GM19395 (cell line): Measurements from ENCODE around the gene LRRC4C.

Source experiments
- ATAC-seq: cut with Tn5 transposase; IDR thresholded peaks from one replicate; pipeline ENCODE4 v1.9.1; 2021; ENCODE audit warnings: mild to moderate bottlenecking, moderate library complexity; ENCODE audit not compliant: unreplicated experiment

Gene LRRC4C

DNA sequence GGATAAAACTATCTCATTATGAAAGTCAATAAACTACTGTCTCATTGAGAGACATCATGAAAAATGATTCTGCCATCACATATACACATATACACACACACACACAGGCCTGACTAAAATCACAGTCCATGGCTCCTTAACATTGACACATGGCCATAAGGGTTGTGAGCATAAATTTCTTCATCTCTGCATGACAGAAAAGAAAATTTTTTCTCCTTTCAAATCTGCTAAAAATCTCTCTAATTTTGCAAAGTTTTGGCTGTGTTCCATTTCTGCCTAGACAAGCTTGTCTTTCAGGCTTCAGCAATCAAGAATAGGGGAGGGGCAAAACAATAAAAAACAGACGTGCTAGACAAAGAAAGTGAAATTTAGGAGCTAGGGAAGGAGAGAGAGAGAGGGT, 324.5 kb downstream of the LRRC4C start:
- ATAC-seq, result no peak

DNA sequence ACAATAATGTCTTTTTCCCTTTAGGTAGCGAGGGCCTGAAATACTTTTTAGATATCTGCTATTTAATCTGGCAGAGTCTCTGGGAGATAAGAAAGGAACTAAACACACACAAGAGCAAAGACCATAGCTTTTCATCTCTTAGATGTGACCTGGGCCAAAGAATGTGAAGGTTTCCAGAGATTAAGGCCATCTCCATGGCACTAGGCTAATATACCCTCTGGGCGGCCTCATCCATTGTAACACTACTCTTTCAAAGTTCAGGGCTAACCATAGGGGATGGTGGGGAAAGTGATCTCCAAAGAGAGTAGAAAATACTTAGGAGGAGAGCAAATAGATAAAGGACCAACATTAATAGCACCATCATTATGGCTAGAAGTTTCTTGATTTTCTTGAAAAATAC, 326.4 kb downstream of the LRRC4C start:
- ATAC-seq, result no peak

DNA sequence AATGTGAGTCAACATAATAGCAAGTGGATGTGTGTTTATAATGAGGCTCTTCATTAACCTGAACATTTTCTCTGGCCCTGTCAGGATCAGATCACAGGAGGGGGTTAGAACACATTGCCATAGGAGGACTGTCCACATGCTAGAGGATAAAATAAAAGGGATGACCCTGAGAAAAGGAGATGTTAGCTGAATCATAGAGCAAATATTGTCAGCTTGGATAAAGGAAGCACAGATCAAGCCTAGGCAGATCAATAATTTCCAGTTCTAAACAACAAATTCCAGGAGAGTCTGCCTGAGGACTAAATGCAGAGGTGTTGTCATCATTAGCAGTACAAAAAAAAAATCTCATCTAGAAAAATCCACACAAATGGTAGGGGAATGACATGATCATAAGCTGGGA, 337.9 kb downstream of the LRRC4C start:
- no peak for ATAC-seq

DNA sequence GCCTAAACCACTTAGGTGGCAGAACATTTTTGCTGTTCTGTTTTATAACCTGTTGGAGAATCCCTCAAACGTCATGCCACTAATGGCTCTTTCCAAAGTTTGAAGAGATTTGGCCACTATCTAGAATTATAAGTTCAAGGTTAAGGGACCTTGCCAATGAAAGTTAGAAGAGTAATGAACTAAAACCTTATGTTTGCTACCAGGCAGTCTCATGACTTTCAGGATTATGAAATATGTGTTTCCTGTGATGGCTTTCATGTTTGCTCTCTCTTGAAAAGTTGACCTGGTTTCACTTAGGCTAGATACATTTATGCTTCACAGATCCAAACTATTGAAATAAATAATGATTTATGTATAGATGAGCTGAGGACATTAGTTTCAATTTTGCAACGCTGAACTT, 340.0 kb downstream of the LRRC4C start:
- no peak for ATAC-seq

DNA sequence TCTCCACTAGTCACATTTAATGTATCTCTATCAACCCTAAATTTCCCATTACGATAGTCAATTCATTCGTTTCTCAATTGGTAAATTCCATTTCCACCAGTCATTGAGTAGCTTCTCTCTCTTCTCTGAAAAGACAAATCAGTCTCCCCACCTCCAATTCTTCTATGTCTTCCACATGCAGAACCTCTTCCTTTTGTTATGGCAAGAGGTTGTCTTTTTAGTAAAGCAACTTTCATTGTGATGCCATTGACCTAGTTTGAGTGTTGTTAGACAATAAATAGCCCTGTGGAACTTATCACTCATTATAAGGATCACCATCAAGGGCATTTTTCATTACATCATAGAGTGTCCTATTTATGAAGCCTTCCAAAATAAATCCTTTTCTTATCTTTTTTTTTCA, 340.9 kb downstream of the LRRC4C start:
- no peak for ATAC-seq

DNA sequence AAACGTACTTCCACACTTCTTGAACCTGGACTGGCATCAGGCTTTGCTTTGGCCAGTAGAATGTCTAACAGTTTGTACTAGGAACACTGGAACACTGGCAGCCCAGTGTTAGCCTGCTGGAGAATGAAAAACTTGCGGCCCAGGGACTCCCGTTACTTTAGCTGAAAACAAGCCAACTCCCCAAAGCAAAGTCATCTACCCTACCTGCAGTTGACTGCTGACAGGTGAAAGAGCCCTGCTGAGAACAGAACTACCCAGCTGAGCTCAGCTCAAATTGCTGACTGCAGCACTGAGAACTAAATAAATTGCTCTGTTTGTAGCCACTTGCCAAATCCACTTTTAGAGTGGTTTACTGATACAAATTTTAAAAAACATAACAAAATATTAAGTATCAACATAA, 342.5 kb downstream of the LRRC4C start:
- ATAC-seq, result no peak

DNA sequence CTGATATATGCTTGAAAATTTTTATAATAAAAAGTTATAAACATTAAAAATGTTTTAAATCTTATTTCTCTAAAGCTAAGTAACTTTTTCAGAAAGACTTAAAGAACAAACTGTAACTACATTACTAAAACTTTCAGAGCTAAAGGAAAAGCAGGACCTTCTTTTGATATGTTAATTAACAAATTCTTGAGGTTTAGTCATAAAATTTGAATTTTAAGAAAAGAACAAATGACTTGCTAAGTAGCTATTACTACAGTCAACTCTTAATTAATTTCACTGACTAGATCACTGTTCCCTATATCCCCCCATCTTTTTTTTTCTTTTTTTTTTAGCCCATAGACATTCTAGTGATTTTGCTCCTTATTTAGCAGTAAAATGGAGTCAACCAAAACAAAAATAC, 344.4 kb downstream of the LRRC4C start:
- no peak for ATAC-seq

DNA sequence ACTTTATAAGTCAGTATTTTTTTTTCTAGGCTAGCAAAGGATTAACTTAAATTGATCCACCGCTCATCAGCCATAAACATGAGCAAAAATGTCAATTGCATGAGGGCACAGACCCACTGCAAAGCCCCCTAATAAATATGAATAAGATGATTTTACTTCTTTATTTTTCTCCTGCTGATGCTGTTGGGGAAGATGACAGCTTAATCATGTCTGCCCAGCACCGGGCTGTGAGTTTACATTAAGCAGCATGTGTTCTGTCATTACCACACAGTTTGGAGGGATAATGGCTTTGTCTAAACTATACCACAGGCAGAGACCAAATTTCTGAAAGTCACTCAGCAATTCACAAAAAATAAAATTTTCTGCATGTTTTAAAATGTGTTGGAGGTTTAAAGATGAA, 346.3 kb downstream of the LRRC4C start:
- no peak for ATAC-seq

DNA sequence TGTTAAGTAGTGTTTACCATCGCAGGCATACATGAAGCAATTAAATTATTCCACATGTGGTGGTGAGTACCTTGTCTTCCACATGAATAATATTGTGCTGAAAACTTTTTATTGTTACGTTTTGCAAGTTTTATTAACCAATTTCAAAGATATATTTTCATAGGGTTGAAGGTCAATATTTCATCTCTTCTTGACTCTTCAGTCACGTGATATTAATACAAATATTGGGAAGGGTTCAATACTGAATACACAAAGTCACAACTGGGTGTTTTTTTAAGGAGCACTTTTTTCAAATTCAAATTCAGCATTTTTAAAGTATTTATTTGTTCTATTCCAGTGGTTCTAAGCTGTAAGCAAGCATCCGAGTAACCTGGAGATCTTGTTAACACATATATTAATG, 348.9 kb downstream of the LRRC4C start:
- ATAC-seq, result no peak

DNA sequence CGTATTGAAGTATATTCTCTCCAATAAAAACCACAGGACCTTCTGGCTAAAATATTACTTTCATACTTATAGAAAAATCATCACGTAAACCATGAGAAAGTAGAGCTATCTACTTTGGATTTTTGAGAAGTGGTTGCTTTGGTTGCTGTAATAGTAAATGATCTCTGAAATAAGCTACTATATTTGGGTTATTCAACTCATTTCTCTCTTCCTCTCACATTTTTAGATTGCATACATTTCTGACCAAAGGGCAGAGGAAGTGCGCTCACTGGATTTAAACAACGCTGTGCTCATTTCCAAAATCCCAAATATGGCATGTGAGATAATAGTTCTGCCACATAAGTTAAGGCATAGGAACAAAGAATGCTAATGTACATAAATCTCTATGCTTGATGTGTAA, 357.0 kb downstream of the LRRC4C start:
- no peak for ATAC-seq

DNA sequence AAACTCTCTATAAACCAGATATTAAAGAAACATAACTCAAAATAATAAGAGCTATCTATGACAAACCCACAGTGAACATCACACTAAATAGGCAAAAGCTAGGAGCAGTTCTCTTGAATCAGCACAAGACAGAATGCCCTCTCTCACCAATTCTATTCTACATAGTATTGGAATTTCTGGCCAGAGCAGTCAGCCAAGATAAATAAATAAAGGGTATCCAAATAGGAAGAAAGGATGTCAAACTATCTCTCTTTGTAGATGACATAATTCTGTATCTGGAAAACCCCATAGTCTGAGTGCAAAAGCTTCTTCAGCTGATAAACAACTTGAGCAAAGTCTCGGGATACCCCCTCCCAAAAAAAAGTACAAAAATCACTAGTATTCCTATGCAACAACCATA, 359.8 kb downstream of the LRRC4C start:
- ATAC-seq, result no peak

DNA sequence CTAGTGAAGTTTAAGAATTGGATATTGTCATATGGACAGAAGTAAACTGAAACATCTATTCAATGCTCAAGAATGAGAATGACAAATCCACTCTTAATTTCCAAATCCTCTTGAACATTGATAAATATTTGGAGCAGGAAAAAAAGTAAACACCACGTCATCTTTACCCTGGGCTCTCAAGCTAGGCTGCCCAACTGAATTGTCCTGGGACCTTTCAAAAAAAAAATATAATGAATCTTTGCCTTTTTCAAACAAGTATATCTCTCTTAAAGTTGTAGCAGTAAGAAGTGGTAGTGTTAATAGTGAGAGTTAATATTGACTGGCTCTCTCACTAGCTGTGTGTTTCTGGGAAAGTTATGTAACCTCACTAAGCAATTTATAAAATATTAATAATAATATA, 374.3 kb downstream of the LRRC4C start:
- ATAC-seq, result no peak

DNA sequence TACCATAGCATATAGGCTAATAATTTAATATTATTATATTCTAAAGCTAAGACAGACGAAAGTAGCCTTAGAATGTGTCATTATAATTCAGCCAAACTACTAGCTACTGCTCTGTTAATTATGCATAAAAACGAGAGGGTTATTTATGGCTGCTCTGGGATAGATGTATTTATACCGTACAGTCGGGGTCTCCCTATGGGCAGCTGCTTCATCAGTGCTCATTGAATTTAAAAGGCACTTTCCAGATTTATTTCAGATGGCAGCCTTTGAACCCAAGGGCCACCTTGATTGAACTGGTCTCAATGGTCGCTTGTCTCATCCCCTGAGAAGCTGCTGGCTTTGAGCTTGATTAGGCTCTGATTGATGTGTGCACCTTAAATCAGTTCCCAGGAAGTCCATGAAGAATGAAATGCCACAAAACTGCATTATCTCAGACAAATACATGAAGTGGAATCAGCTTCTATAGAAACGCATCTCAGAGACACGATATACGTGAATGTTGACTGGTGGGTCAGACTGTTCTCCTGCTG, 377.6 kb downstream of the LRRC4C start:
- no peak for ATAC-seq

DNA sequence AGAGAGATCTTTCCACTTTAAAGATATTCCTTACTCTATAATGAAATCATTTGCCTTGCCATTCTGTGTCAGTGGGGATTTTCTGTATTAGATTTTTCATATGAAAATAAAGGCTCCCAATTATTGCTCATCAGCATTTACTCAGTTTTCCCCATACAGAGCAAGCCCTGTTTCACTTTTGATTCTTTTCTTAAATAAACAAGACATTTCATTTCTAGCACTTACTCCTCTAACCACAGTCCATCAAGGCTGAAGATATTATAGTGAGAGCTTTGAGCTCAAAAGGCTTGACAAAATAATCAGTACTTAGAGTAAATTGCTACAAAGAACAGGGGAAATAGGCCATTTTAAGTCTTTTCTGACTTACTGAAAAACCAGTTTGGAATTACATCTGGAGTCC, 385.1 kb downstream of the LRRC4C start:
- no peak for ATAC-seq

DNA sequence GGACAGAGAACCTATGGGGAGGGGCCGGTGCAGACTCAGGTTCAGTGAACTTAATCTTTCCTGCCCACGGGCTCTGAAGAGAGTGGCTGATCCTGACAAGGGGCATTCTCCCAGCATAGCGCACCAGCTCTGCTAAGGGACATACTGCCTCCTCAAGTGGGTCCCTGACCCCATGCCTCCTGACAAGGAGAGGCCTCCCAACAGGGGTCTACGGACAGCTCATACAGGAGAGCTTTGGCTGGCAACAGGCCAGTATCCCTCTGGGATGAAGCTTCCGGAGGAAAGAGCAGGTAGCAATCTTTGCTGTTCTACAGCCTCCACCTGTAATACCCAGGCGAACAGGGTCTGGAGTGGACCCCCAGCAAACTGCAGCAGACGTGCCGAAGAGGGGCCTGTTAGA, 394.0 kb downstream of the LRRC4C start:
- no peak for ATAC-seq

DNA sequence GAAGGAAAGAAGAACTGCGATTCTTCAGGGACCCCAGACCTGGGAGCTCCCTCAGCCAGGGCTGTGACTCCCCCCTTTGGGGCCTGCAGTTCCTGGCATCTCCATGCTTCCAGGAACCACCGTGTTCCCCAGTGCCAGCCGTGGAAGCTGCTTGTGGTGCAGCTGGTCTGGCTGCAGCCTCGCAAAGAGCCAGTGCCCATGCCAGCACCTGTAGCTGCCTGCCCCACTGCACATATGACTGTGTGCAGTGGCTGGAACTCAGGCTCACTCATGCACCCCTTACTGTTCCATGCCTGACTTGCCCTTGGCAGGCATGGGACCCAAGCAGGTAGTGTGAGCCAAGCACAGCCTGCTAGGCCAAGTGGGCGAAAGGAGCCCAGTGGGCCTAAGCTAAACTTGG, 401.3 kb downstream of the LRRC4C start:
- no peak for ATAC-seq

DNA sequence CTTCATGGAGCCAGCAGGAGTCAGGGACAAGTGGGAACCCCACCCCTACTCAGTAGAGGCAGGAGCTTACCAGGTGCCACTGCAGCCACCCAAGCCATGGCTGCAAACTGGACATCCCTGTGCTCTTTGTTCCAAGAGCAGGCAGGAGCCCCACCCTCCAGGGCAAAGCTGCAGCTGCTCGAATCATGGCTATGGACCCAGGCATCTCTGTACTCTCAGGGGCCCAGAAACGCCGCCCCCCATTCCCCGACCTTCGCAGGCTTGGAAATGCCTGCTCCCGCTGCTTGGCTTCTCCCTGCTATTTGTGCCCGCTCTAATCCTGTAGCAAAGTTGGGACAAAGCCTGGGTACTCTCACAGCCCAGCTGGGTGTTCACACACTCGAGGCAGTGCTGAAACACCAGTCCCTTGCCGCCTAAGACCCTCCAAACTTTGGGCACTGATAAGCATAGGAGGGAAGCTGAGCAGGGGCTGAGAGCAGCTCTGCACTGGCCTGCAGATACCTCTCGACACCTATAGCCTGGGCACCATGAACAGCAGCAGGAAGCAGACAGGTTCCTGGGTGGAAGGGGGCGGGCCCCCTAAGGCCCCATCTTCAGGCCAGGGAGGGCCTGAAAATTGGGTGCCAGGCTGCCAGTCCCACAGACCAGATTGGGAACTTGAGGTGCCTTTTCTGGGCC, 402.4 kb downstream of the LRRC4C start:
- ATAC-seq, result no peak

DNA sequence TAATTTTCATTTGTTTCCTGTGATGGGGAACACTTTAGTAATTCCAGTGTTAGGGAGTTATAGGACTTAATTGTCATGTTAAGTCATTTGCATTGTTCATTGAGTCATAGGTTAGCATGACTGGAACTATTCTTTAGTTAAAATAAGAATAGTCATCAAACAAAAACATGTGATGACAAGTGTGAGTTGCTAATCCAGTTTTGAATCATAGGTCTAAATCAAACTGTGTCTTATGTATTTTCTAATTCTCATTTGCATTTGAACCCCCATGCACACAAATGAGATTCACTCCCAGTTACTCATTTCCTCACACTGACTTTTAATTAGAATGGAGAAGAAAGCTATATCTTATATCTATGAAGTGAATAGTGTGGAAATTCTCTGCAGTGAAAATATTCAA, 405.6 kb downstream of the LRRC4C start:
- ATAC-seq, result no peak

DNA sequence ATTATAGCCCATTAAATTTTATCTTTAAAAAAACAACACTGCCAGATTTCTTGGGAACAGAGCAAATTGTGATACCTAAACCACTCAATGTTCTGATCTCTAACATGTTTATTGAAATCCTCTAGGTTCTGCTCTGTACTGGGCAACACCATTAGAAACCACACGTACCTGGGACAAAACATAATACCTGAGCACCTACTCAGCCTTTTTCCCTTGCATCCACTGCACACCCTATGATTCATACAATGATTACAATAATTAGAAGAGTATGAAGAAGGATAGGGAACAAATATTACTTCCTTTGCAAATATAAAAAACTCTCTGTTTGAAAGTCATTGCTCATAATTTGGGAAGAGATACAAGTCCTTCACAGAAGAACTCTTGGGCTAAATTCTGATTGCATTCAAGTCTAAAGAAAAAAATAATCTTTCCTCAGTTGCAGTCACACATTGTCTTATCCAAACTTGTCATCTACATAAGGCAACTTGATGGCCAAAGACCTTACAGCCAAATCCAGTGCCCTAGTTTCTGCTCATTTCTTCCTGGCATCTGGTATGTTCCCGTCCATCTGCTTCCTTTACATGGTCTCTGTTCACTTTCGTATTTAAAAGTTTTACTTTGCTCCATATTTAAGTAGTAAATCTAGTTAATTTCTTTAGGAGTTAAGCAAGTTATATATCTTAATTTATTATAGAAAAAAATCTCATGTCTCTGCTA, 407.4 kb downstream of the LRRC4C start:
- ATAC-seq, result no peak

DNA sequence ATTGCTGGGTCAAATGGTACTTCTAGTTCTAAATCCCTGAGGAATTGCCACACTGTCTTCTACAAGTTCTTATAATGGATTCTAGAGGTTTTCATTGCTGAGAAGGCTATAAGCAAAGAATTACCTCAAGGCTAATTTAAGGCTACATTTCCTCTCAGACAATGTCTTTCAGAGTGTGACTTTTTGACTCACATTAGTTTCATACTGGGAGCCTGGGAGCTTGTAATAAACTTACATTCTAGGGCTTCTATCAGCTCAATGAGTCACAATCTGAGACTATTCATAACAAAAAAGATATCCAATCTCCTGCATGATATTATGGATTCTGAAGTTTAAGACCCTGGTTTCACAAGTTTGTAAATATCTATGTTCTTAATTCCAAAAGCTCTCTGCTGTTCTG, 408.7 kb downstream of the LRRC4C start:
- ATAC-seq, result no peak

DNA sequence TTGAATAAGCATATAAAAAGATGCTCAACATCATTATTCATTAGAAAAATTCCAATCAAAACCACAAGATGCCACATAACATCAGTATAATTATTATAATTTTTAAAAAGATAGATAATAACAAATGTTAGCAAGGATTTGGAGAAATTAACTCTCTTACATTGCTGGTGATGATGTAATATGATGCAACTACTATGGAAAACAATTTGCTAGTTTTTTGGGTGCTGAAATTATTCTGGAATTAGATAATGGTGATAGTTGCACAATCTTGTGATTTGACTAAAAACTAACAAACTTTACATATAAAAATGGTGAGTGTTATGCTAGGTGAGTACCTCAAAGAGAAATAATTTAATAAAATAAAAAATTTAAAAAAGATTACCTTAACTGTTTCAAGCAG, 412.2 kb downstream of the LRRC4C start:
- no peak for ATAC-seq

DNA sequence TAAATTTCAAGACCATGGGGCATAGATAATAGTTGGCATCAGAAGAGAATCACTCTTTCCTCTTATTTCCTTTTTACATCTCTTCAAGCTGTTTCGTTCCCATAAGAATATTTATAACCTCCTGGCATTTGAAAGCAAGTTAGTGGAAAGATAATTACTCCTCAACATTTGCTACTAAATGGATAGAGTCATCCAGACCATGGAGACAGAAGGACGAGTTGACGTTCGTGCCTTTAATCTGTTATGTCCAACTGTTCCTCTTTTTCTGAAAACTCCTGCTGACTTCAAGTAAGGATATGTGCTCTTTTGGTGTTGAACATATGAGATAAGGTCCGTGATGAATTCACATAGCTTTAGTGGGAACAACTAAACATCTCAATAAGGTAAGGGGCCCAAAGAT, 414.2 kb downstream of the LRRC4C start:
- ATAC-seq, result no peak

DNA sequence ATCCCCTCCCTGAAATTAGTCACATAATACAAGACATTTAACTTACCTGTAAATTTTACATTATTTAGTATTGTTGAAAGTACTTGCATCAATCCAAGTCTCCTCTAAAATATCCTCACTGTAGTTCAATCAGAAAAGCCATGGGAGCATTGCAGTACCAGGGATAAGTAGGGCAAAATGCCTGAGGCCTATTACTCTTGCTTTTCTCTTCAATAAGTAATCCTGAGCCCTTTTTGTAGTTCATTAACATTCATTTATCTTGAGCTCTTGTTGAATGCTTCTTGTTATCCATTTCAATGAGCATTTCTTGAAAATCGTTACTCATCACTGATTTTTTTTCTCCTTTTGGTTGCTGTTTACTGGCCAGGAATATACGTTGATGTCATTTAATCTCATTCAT, 414.7 kb downstream of the LRRC4C start:
- ATAC-seq, result no peak
